Measurements from ENCODE around the gene HSBP1L1.

- TF ChIP-seq POLR2A (IDR thresholded peaks at IDR 0.05; ENCODE audit: borderline replicate concordance, extremely low read depth, insufficient read depth, insufficient read length) (no peak), CTCF (IDR thresholded peaks at IDR 0.05 in 2 of 3, conservative IDR thresholded peaks at IDR 0.05 in 1 of 3; ENCODE audit: borderline replicate concordance in 1 of 3, insufficient read depth in 1 of 3, low read depth in 2 of 3, low read length in 2 of 3) (no peak), EZH2phosphoT487 (IDR thresholded peaks at IDR 0.05; ENCODE audit: borderline replicate concordance) (no peak), POLR2AphosphoS5 (IDR thresholded peaks at IDR 0.05; ENCODE audit: low read depth, low read length) (no peak)
Observed at GRCh38 chr18:79943608-79944125, 20.8 kb upstream of the HSBP1L1 start.
